Spleen (tissue), 11 donors: Measurements from ENCODE around the gene DLG5. TPM values are rescaled to one million over a fixed set of nuclear protein-coding genes. Genes with fewer than 3 reads are reported as not detected.

Experiments
- DNase-seq: peaks from one replicate; pipeline ENCODE4 v3.0.0-alpha.2; 2020
- H3K27ac ChIP-seq, 8 donors: fragments of 200-600 bp; sonication (generic) in 7 of 8; 1 replicate in 4 of 8; 2 replicates in 4 of 8; pipeline versions ENCODE4 v1.5.0 to v1.8.0; 2016 to 2021; ENCODE audit warnings: inconsistent platforms in 4 of 8, mild to moderate bottlenecking in 4 of 8, moderate library complexity in 1 of 8
- H3K27me3 ChIP-seq, 7 donors: fragments of 200-600 bp; sonication (generic) in 6 of 7; replicated peaks in 1 of 7; 1 replicate in 4 of 7; 2 replicates in 3 of 7; pipeline versions ENCODE4 v1.5.0 to v1.8.0; 2016 to 2021; ENCODE audit warnings: inconsistent platforms in 3 of 7, mild to moderate bottlenecking in 1 of 7
- H3K36me3 ChIP-seq, 6 donors: fragments of 200-600 bp; sonication (generic) in 5 of 6; 1 replicate in 4 of 6; 2 replicates in 2 of 6; pipeline versions ENCODE4 v1.5.0 to v1.8.0; 2016 to 2021; ENCODE audit warnings: inconsistent platforms in 2 of 6
- H3K4me1 ChIP-seq, 6 donors: fragments of 200-600 bp; sonication (generic) in 5 of 6; 1 replicate in 3 of 6; 2 replicates in 3 of 6; pipeline versions ENCODE4 v1.5.0 to v1.8.0; 2016 to 2021; ENCODE audit warnings: inconsistent platforms in 3 of 6
- H3K4me3 ChIP-seq, 8 donors: fragments of 200-600 bp; sonication (generic) in 7 of 8; 1 replicate in 4 of 8; 2 replicates in 4 of 8; pipeline versions ENCODE4 v1.5.0 to v1.8.0; 2016 to 2021; ENCODE audit warnings: inconsistent platforms in 4 of 8, mild to moderate bottlenecking in 4 of 8, moderate library complexity in 2 of 8
- H3K9me3 ChIP-seq, 8 donors: fragments of 200-600 bp; sonication (generic) in 7 of 8; 1 replicate in 4 of 8; 2 replicates in 4 of 8; pipeline versions ENCODE4 v1.5.0 to v1.8.0; 2016 to 2021; ENCODE audit warnings: inconsistent platforms in 4 of 8
- CTCF ChIP-seq, 11 experiments: fragments of 200-600 bp in 7 of 11; fragments of 450-650 bp in 4 of 11; sonication (generic) in 4 of 11; IDR thresholded peaks in 8 of 11; conservative IDR thresholded peaks in 3 of 11; 1 replicate in 7 of 11; 2 replicates in 4 of 11; pipeline versions ENCODE4 v1.4.0 to v1.8.0; 2016 to 2021; ENCODE audit warnings: antibody characterized with exemption in 11 of 11, inconsistent platforms in 4 of 11, mild to moderate bottlenecking in 1 of 11
- POLR2A ChIP-seq, 3 donors: fragments of 450-650 bp; IDR thresholded peaks; one replicate each; pipeline ENCODE4 v1.5.1; 2017; ENCODE audit warnings: antibody characterized with exemption in 3 of 3, mild to moderate bottlenecking in 1 of 3
- POLR2AphosphoS5 ChIP-seq, 3 donors: sonication (generic); formaldehyde crosslinking; IDR thresholded peaks; one replicate each; pipeline ENCODE4 v1.5.1; 2017; ENCODE audit warnings: antibody characterized with exemption in 3 of 3
- WGBS, 5 donors: extraction: QIAGEN DNeasy Blood & Tissue Kit in 3 of 5; methylation state at CpG; one replicate each; pipeline versions ENCODE4 v1.1.5 to v1.1.7; 2013 to 2018; 5-methylcytosine and 5-hydroxymethylcytosine counted together
- intact Hi-C: fragments of 100-400 bp; cut with DNase I; formaldehyde crosslinking; loops from one replicate; pipeline ENCODE4 v1.15.0; 2023; ENCODE audit warnings: low total_unique reads
- polyA plus RNA-seq, 3 donors: library from polyadenylated mRNA; stranded (reverse); fragments of 200-250 nt; gene quantifications; one replicate each; pipeline ENCODE4 v1.2.1, GENCODE V29; 2013
- total RNA-seq, 7 donors: library from RNA; depleted of rRNA in 3 of 7; stranded (reverse); fragments of >200 nt in 3 of 7; fragmentation: NEBNext Ultra II Directional in 4 of 7; extraction: Animal tissue kit (Norgen Biotek cat#: 25700) in 4 of 7; gene quantifications; one replicate each; pipeline versions ENCODE4 v1.1.0 to v1.2.1, GENCODE V29; 2016 to 2021
- donor health status: healthy with polysubstance abuse.
- donor health status: DM: no; HTN: no; CAD: no; lungs with moderate emphysema.
- donor health status: DM: no; HTN: no; CAD: no.
- donor health status: Bipolar disorder and iron deficiency.
- donor health status: healthy.
- donor health status: DM: no; HTN: no; CAD: no.
- donor health status: DM: yes; HTN: yes; CAD: no.

DLG5 gene
- total and polyA plus RNA-seq, 10 donors: 2.0 to 14.4 (median 8.8) TPM

- no peak for DNase-seq
- WGBS, 5 donors: 90 to 94% (median 92%) methylated on average over 5 of the region's 5 CpGs
Observed at GRCh38 chr10:77789016-77789415, 137.5 kb downstream of the DLG5 start.

GRCh38 chr10:77788496-77789010 lies 138.0 kb downstream of the DLG5 start:
- TF ChIP-seq CTCF (IDR thresholded peaks at IDR 0.05 in 8 of 11, conservative IDR thresholded peaks at IDR 0.05 in 3 of 11): no peak
- no peak for TF ChIP-seq POLR2A (IDR thresholded peaks at IDR 0.05)
- TF ChIP-seq POLR2AphosphoS5 (IDR thresholded peaks at IDR 0.05): no peak
- Histone ChIP-seq H3K36me3 (peaks cover 0 to 40% (median 3%) of the 10 kb centered on the region in 6 donors), H3K4me1 (no peaks in the 10 kb centered on the region), H3K9me3 (peaks cover 0 to 7% (median 0%) of the 10 kb centered on the region in 8 donors), H3K27ac (no peak overlapping the region), H3K27me3 (no peaks in the 10 kb centered on the region), H3K4me3 (no peak overlapping the region)
- WGBS, 5 donors: 85 to 97% (median 93%) methylated on average over 9 to 11 of the region's 11 CpGs
- intact Hi-C loops: no loop called here
- no peak for DNase-seq

More at GRCh38 chr10:77789016-77789415, 137.5 kb downstream of the DLG5 start:
- no peaks in the 10 kb centered on the region for H3K4me1 ChIP-seq
- no peak for TF ChIP-seq CTCF (IDR thresholded peaks at IDR 0.05 in 8 of 11, conservative IDR thresholded peaks at IDR 0.05 in 3 of 11)
- TF ChIP-seq POLR2A (IDR thresholded peaks at IDR 0.05): no peak
- H3K27me3 ChIP-seq: no peaks in the 10 kb centered on the region
- H3K27ac ChIP-seq: no peak overlapping the region
- peaks cover 0 to 7% (median 0%) of the 10 kb centered on the region in 8 donors for H3K9me3 ChIP-seq
- H3K4me3 ChIP-seq: no peak overlapping the region
- intact Hi-C loops: no loop called here
- peaks cover 0 to 45% (median 3%) of the 10 kb centered on the region in 6 donors for H3K36me3 ChIP-seq

- Histone ChIP-seq H3K4me1 (no peaks in the 10 kb centered on the region), H3K27me3 (no peaks in the 10 kb centered on the region), H3K9me3 (peaks cover 0 to 7% (median 0%) of the 10 kb centered on the region in 8 donors), H3K27ac (no peak overlapping the region), H3K4me3 (no peak overlapping the region), H3K36me3 (peaks cover 0 to 29% (median 0%) of the 10 kb centered on the region in 6 donors)
- 85 to 94% (median 93%) methylated on average over 12 of the region's 12 CpGs for WGBS, 5 donors
- no peak for DNase-seq
- intact Hi-C loops: no loop called here
- no peak for TF ChIP-seq POLR2AphosphoS5 (IDR thresholded peaks at IDR 0.05)
- TF ChIP-seq CTCF (IDR thresholded peaks at IDR 0.05 in 8 of 11, conservative IDR thresholded peaks at IDR 0.05 in 3 of 11): no peak
- TF ChIP-seq POLR2A (IDR thresholded peaks at IDR 0.05): no peak
Observed at GRCh38 chr10:77787440-77787839, 139.1 kb downstream of the DLG5 start.

GRCh38 chr10:77784856-77785255 lies 141.7 kb downstream of the DLG5 start:
- Histone ChIP-seq H3K36me3 (peaks cover 0 to 16% (median 0%) of the 10 kb centered on the region in 6 donors), H3K27me3 (no peaks in the 10 kb centered on the region), H3K4me3 (no peak overlapping the region), H3K4me1 (no peaks in the 10 kb centered on the region), H3K27ac (no peak overlapping the region), H3K9me3 (peaks cover 0 to 7% (median 0%) of the 10 kb centered on the region in 8 donors)
- WGBS, 5 donors: 80 to 99% (median 95%) methylated on average over 4 of the region's 4 CpGs
- intact Hi-C loops: no loop called here
- DNase-seq: no peak
- TF ChIP-seq CTCF (IDR thresholded peaks at IDR 0.05 in 8 of 11, conservative IDR thresholded peaks at IDR 0.05 in 3 of 11) (no peak), POLR2A (IDR thresholded peaks at IDR 0.05) (no peak), POLR2AphosphoS5 (IDR thresholded peaks at IDR 0.05) (no peak)
